Measurements from ENCODE around the gene PSMD8.

GRCh38 chr19:38404858-38405257 is 30.5 kb downstream of the PSMD8 start:
- TF ChIP-seq, protein P1, sequence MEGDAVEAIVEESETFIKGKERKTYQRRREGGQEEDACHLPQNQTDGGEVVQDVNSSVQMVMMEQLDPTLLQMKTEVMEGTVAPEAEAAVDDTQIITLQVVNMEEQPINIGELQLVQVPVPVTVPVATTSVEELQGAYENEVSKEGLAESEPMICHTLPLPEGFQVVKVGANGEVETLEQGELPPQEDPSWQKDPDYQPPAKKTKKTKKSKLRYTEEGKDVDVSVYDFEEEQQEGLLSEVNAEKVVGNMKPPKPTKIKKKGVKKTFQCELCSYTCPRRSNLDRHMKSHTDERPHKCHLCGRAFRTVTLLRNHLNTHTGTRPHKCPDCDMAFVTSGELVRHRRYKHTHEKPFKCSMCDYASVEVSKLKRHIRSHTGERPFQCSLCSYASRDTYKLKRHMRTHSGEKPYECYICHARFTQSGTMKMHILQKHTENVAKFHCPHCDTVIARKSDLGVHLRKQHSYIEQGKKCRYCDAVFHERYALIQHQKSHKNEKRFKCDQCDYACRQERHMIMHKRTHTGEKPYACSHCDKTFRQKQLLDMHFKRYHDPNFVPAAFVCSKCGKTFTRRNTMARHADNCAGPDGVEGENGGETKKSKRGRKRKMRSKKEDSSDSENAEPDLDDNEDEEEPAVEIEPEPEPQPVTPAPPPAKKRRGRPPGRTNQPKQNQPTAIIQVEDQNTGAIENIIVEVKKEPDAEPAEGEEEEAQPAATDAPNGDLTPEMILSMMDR (conservative IDR thresholded peaks at IDR 0.05; ENCODE audit: low read length) = no peak
- no peak for TF ChIP-seq EZH2phosphoT487 (IDR thresholded peaks at IDR 0.05; ENCODE audit: borderline replicate concordance, low read depth, low read length)
